ENCODE results near the gene DNAJC25. TPM values are rescaled to one million over a fixed set of nuclear protein-coding genes. Genes with fewer than 3 reads are reported as not detected.

Gene DNAJC25
- total and polyA plus RNA-seq, 2 of the 8 experiments (the other 6 are each of a cell fraction or from before 2014, with no cell fraction given), result 2.7 to 6.2 TPM

GRCh38 chr9:111631214-111631971 is at the start of gene DNAJC25 (continued):
- TF ChIP-seq SP2 (IDR thresholded peaks at IDR 0.05; ENCODE audit: low read length) (no peak), BCL11A (IDR thresholded peaks at IDR 0.05; ENCODE audit: low read depth in 2 of 2, low read length in 2 of 2) (no peak), CHD7 (IDR thresholded peaks at IDR 0.05; ENCODE audit: insufficient replicate concordance, low read length) (no peak), CHD2 (IDR thresholded peaks at IDR 0.05; ENCODE audit: low read length) (no peak), SIN3A (conservative IDR thresholded peaks at IDR 0.05 in 1 of 2, IDR thresholded peaks at IDR 0.05 in 1 of 2; ENCODE audit: low read depth in 1 of 2, low read length in 2 of 2) (peak in 1 of 2 experiments; percentile 66; a peak in 2 of 4 replicates), CHD1 (IDR thresholded peaks at IDR 0.05; ENCODE audit: low read depth, low read length) (0 out of 2 replicates have a peak, but pooled peaks have one; percentile 3), BACH1 (IDR thresholded peaks at IDR 0.05; ENCODE audit: low read length) (no peak), ASH2L (IDR thresholded peaks at IDR 0.05; ENCODE audit: low read length) (peak; percentile 66), SIRT6 (IDR thresholded peaks at IDR 0.05; ENCODE audit: low read length) (no peak), SAP30 (IDR thresholded peaks at IDR 0.05; ENCODE audit: insufficient read depth, insufficient replicate concordance, low read length) (no peak), MAFK (IDR thresholded peaks at IDR 0.05; ENCODE audit: low read depth, low read length) (peak; percentile 10; the same call in 1 of the 2 replicates)
